Amniotic epithelial cell (primary cell): Measurements from ENCODE around the gene LUZP2.

Experiments used
- DNase-seq: peaks from one replicate; pipeline ENCODE4 v3.0.0-alpha.2; 2010; ENCODE audit warnings: low read depth

The LUZP2 gene

DNA sequence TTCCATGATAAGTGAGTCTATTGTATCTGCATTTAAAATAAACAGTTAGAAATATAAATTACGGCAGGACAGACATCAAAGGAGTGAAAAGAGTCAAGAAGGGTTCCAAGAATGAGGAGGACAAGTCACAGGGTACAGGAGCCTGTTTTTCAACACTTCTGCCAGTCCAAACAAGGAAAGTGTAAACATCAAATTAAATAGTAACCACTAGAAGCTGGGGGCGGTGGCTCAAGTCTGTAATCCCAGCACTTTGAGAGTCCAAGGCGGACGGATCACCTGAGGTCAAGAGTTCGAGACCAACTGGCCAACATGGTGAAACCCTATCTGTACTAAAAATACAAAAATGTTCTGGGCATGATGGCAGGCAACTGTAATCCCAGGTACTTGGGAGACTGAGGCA, 219.6 kb downstream of the LUZP2 start:
- no peak for DNase-seq

DNA sequence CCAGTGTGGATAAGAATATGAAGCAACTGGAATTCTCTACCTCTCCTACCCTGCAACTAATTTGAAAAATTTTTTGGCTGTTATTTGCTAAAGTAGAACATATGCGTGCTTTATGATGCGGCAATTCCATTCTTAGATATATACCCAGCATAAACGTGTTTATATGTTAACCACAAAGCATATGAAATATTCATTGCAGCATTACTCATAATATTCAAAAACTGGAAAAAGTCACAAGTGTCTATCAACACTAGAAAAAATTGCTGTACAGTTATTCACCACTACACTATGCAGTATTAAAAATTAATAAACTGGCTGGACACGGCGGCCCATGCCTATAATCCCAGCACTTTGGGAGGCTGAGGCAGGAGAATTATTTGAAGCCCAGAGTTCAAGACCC, 226.4 kb downstream of the LUZP2 start:
- no peak for DNase-seq

DNA sequence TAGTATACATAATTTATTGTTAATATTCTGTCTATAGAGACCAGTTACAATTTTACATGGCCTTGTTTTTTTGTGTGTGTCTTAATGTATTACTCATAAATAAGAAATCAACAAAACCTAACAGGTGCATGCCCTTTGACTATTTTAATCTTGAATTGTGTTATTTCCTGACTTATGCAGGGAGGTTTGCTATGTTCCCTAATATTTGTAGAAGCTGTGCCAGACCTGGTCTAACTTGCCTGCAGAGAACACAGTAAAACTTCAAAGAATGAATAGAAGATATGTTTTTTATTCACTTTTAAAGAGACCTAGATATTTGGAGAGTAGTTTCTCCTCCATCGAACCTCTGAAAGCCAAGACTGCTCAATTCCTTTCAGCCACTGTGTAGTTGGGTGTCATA, 234.7 kb downstream of the LUZP2 start:
- no peak for DNase-seq

DNA sequence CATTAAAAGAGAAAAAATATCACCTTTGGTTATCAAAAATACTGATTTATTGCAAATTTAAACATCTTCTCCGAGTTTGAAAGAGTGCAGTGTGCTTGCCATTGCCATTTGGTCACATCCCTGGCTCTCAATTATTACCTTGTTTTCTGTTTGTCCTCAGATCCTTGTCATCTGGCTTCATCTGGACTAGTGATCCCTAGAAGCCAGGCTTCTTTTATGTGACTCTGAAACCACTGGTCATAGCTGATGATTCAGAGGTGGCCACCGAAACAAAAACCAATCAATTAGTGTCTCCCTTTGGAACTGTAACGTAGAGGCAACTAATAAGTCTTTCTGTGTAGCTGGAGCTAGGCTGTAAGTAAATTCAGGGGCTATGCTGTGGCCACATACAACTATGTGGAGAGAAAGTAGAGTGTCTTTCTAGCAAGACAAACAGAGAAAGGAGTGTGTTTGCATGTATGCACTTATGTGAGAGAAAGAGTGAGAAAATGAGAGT, 237.9 kb downstream of the LUZP2 start:
- DNase-seq = no peak

DNA sequence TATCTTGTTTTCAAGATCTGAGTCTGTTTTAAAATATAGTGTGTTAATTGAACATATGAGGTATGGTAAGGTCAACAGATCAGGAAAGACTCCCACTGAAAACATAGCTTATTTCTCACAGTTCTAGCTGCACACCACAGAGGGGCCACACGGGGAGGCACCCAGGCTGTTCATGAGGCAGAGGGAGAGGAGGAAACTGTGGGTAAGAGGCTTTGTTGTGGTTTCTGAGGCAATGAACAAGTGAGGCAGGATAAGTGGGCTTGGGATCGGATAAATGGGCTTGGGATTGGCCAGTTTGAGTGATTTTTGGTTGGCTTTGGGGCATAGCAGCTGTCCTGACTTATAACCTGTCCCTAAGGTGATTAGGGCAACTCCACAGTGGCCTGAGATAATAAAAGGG, 242.1 kb downstream of the LUZP2 start:
- no peak for DNase-seq

DNA sequence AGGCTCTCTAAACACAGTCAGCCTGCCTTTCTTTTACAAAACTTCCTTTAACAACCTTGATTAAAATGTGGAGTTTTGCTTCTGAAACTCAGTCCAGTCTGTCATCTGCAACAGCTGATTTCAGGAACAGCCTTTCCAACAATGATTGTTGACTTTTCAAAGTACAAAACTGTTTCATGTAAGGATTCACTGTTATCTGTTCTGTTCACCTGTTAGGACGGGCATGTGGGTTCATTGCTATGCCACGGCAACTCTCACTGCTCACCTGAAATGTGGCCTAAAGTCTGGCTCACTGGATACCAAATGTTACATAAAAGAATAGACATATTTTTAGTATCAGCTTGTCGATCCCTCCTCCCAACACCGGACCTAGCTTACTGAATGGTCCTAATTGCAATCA, 242.8 kb downstream of the LUZP2 start:
- DNase-seq = no peak

DNA sequence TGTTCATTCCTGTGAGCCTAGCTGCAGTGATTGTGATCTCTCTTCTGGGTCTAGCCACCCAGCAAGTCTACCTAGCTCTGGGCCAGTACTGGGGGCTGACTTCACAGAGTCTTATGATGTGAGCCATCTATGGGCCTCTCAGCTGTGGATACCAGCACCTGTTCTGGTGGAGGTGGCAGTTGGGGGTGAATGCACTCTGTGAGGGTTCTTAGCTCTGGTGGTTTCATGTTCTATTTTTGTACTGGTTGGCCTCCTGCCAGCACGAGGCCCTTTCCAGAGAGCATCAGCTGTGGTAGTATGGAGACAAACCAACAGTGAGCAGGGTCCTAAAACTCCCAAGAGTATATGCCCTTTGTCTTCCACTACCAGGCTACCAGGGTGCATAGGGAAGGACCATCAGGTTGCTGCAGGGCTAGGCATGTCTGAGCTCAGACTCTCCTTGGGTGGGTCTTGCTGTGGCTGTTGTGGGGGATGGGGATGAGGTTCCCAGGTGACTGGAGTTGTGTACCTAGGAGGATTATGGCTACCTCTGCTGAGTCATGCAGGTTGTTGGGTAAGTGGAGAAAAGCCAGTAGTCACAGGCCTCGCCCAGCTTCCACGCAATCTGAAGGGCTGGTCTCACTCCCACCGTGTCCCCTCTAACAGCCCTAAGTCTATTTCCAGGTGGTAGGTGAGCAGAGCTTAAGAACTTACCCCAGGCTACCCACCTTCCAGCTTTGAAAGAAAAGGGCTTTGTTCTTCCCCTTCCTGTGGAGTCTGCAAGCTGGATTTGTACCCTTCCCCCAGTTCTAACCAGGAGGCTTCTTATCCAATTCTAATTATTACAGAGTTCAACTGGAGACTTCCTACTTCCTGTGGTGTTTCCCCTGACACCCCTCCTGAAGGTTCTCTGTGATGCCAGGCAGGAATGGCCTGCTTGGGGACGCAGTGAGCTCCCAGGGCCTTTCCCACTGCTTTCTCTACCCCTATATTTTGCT, 250.7 kb downstream of the LUZP2 start:
- no peak for DNase-seq

DNA sequence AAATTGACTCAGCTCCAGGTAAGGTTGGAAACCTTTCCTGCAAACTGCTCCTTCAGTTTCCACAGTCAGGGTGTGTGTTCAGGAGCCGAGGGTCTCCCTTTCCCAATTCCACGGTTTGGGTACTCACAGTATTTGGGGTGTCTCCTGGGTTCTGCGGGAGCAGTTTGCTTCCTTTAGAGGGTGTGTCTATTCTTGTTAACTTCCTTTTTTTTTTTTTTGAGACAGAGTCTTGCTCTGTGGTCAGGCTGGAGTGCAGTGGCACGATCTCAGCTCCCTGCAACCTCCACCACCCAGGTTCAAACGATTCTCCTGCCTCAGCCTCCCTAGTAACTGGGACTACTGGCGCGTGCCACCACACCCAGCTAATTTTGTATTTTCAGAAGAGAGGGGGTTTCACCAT, 251.4 kb downstream of the LUZP2 start:
- DNase-seq = no peak

DNA sequence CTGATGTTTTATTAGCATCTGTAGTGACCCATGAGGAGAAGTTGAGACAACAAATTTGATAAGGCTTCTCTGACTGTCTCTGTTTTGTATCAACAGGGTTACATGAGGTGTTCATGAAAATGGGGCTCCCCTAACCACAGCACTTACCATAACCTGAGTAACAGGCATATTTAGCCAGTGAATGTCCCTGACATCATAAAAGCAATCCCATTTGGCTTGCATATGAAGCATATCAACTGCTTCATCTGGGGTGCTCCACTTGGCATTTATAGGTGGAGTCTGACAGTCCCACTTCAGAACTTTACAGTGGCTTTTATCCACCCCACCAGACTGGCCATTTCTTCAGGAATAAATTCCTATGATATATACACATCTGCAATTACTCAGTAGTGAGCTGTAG, 257.6 kb downstream of the LUZP2 start:
- DNase-seq = no peak

DNA sequence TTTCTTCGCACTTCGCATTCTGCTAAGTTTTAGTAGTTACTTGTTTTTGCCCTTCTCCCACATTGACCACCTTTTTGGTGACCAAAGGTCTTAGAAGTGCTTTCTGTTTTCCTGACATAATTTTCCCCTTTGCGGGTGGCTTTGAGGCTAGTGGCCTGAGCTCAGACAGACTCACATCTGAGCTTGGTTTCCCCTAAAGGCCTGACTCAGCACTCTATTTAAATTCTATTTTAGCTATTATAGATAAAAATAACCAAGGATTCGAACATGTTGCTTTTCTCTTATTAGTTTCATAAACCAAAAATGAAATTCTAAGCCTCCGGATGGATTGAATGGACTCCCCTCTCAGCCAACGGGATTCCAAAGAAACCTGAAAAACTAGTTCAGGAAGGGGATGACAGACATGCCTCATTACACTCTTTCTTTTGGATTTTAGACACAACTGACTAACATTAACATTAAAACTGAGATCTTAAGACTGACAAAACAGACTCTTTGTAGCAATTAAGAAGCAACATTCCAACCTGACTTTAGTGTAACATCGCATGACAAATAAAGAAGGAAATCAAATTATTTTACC, 258.5 kb downstream of the LUZP2 start:
- DNase-seq = no peak

DNA sequence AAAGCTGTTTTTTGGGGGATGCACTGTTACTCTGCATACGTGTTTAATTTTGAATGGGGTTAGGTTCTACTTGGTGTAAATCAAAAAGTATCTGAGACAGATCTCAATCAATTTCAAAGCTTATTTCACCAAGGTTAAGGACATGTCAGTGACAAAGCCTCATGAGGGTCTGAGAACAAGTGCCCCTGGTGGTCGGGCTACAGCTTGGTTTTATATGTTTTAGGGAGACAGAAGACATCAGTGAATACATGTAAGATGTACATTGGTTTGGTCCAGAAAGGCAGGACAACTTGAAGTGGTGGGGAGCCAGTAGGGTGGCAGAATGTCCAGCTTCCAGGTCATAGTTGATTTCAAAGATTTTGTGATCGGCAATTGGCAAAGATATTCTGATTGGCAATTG, 262.9 kb downstream of the LUZP2 start:
- no peak for DNase-seq

DNA sequence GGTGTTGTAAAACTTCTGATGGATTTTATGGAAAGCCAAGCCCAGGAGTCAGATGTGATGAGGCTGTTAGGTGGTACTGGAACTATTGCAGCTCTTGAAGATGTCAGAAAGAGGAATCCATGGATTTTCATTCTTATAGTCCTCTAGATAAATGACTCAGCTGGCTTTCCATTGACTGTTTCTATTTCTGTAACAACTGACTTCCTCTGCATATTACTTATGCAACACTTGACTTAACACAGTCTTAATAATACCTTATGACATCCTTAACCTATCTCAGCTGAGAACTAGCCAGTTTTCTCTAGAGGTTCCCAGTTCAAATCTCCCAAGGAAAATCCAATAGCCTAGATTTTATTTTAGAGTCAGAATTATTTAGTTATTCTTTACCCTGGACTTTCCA, 263.8 kb downstream of the LUZP2 start:
- no peak for DNase-seq

DNA sequence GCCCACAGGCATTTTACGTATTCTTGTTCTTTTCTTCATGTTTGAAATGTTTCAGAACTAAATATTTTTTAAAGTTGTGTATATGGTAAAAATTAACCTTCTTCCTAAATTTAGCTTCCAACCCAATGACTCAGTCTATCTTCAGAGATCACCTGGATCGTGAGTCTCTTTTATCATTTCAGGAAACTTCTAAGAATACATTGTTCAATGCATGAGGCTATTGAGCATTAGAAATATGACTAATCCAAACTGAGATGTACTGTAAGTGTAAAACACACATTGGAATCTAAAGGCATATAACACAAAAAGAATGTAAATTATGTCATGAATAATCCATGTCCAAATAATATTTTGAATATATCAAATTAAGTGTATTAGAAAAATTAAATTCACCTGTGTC, 265.2 kb downstream of the LUZP2 start:
- no peak for DNase-seq

DNA sequence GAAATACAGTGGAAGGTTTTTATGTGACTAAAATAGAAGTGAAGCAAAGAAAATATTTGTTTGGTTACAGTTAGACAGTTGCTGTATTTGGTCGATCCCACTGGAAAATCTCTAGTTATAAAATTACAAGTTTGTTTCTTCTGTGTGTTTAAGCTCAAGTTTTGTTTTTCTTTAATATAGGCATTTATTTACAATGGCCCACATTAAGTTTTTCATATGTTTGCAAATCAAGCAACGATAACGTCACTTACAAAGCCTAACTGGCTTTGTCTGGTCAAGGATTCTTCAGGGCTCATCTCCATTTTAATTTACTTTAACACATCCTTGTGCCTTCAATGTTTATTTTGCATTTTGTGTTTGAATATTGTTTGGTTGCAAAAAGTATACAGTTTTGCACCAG, 270.6 kb downstream of the LUZP2 start:
- no peak for DNase-seq

DNA sequence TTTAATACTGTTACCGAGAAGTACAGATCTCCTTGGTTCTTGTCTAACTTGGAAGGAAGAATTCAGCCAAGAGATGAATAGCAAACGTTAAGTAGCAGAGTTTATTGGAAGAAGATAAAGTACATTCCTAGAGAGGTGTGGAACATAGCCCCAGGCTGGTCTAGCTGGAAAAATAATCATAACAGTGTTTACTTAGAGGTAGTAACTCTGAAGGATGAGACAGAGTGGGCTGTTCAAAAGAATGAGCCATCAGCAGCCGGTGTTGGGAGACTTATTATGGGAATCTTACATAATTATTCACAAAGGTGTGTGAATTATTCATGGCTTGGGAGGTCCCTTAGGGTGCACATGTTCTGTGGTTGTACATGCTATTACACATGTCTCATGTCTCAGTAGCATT, 276.5 kb downstream of the LUZP2 start:
- no peak for DNase-seq

DNA sequence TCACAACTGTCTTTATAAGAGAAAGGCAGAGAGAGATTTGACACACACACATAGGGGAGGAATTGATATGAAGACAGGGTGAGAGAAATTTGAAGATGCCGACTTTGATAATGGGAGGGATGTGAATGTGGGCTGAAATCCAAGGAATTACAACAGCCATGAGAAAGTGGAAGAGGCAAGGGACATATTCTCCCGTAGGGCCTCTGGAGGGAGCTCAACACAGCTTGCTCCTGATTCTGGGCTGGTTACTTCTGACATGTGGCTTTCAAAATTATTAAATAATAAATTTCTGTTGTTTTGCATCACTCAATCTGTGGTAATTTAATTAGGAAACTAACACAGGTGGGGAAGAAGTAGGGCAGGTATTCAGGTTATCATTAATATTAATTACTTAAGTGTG, 282.9 kb downstream of the LUZP2 start:
- no peak for DNase-seq

DNA sequence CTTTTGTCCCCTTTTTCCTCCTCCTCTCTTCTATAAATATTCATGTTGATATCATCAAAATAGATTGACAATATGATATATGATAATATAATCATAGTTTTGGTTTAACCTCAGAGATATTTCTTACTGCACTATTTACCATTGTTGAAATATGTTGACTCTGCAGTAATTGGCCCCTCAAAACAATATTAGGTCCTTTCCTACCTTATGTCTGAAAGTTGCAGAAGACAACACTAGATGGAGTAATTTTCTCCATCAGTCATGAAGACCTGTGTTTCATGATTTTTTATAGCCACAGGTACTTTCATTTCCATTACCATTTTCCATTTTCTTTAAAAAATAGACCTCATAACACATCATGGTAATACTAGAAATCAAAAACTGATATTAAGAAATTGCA, 284.4 kb downstream of the LUZP2 start:
- DNase-seq = no peak

DNA sequence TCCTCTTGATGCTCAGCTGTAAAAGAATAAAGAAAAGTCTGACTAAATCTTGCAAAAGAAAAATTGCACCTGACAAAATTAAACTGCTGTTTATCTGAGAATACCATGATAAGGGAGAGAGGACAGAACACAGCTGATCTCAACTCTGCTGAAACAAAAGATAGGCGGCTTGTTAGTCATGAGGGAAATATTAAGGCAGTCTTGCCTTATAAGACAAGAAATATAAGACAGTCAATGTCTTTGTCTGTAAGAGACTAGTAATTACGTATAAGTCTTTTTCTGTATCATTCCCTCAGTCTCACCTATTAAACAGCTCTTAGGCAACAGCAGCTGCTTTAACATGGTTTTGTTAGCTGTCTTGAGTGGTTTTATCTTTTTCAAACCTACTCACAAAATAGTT, 296.6 kb downstream of the LUZP2 start:
- DNase-seq = peak; percentile 7

DNA sequence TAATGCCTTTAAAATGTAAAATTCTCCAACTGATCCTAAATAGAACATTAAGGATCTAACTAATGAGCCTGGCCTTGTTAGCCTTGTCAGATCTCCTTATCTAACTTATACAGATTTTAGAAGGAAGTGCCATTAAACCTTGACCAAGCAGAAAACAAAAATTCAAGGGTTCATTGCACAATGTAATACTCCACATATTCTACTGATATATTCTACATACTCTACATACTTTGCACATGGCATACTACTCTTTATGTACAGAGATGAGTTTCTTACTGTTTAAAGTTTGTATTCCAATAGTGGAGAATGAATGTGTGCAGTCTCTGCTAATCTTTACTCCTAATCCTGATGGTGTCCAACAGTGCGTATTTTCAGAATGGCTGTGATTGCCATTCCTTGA, 297.2 kb downstream of the LUZP2 start:
- DNase-seq = no peak

DNA sequence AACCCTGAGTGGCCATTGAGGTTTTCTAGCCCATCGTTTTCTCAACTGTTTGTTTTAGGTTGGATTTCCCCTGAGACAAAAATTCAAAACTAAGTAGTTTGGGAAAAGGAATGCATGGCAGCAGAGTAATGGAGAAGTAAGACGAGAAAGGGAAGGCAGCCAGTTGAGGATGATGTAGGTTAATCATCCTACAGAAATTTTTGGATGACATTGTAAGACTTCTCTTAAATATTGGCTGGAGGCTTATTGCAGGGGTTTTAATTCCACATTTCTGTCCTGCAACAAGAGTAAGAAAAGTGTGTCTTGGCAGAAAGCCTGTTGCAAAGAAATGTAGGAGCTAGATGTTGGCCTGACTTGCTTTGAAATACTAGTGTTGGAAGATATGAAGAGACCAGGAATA, 308.8 kb downstream of the LUZP2 start:
- no peak for DNase-seq

DNA sequence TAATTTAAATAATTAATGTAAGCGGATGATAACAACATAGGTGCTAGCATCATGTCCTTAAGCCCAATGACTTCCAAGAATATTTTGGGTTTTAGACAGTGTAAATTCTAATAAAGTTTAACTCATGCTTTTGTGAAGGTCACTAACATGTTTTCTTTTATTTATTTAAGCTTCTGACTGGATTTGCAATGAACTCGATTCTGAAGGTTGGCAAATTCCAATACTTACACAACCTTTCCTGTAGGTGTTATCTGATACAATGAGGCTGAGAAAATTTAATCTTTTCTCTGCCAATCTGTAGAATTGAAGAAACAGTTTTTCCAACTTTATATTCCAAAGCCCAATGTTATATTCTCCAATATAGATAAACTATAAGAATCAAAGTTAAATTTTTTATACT, 311.3 kb downstream of the LUZP2 start:
- no peak for DNase-seq

DNA sequence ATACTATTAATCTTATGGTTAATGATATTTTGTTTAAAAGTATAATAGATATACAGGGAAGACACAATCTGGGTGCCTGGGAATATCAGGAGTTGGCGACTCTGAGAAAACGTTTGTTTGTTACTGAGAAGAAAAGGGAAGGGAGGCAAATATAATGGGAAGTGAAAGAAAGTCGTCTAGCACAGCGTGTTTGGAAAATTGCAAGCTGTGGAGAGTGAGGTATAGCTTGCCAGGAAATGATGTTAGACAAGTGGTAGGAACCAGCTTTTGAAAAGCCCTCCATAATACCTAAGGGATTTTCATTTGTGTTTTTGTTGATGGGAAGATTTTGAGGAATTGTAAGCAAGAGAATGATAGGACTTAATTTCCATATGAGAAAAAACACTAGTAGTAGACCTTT, 322.2 kb downstream of the LUZP2 start:
- DNase-seq = no peak

DNA sequence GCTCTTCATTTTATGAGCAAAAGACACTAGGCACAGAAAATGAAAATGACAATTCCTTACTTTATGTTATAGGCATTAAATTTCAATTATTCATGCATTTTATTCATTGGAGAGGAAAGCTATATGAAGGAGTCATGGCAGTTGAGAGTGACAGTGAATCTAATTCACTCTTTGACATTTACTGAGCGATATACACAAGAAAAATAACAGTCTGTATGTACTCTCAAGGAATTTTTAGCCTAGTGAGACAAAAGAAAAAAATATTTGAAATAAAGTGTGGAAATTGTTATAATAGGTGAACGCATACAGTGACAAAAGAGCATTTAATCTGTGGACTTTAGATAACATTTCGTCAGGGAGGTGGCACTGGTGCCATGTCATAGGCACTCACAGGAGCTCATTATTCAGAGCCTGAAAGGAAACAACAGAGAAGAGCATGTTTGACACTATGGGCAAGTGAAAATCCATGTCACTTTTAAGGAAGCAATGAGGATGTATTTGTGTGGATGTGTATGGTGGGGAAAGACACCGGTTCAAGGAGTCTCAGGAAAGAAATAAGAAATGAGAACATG, 323.1 kb downstream of the LUZP2 start:
- no peak for DNase-seq
